HCT116 (cell line): ENCODE results near the gene CELA3A.

ENCODE experiments used
- CTCF ChIP-seq, 3 experiments: fragments of 200-600 bp in 1 of 3; sonication (generic) in 1 of 3; IDR thresholded peaks in 2 of 3; conservative IDR thresholded peaks in 1 of 3; 2 replicates each; pipeline ENCODE4 v1.5.1; 2012 to 2017; ENCODE audit warnings: low read depth in 2 of 3, low read length in 2 of 3, antibody characterized with exemption in 1 of 3, borderline replicate concordance in 1 of 3, control low read depth in 1 of 3, mild to moderate bottlenecking in 1 of 3, mixed read lengths in 1 of 3, mixed run types in 1 of 3, moderate library complexity in 1 of 3; ENCODE audit not compliant: insufficient read depth in 1 of 3
- MAX ChIP-seq: IDR thresholded peaks from 2 replicates; pipeline ENCODE4 v1.6.1; 2012
- POLR2A ChIP-seq: IDR thresholded peaks from 2 replicates; pipeline ENCODE4 v1.7.0; 2011; ENCODE audit warnings: borderline replicate concordance; ENCODE audit not compliant: insufficient read depth, insufficient read length; ENCODE audit errors: extremely low read depth
- RAD21 ChIP-seq: IDR thresholded peaks from 2 replicates; pipeline ENCODE4 v1.6.1; 2012; ENCODE audit warnings: low read depth, mild to moderate bottlenecking
- REST ChIP-seq: IDR thresholded peaks from 2 replicates; pipeline ENCODE4 v1.6.1; 2012; ENCODE audit warnings: low read depth

GRCh38 chr1:22031214-22031962 lies 29.9 kb downstream of the CELA3A start:
- TF ChIP-seq MAX: no peak
- no peak for TF ChIP-seq CTCF (IDR thresholded peaks at IDR 0.05 in 2 of 3, conservative IDR thresholded peaks at IDR 0.05 in 1 of 3; ENCODE audit: borderline replicate concordance in 1 of 3, insufficient read depth in 1 of 3, low read depth in 2 of 3, low read length in 2 of 3)
- no peak for TF ChIP-seq POLR2A
- no peak for TF ChIP-seq RAD21
- TF ChIP-seq REST: no peak
